A673 (cell line): ENCODE results near the gene BANP.

Source experiments
- EZH2 ChIP-seq: fragments of 200-600 bp; sonication (generic); IDR thresholded peaks from 2 replicates; pipeline ENCODE4 v1.6.1; 2017; ENCODE audit warnings: borderline replicate concordance, low read depth, mild to moderate bottlenecking, mixed read lengths, antibody characterized with exemption, low read length; ENCODE audit not compliant: poor library complexity, severe bottlenecking
- TF ChIP-seq, protein P1 (sequence below): fragments of 300-800, 200-600 bp; sonication (generic); conservative IDR thresholded peaks from 2 replicates; pipeline ENCODE4 v1.5.1; 2017; ENCODE audit warnings: low read depth, mild to moderate bottlenecking, antibody characterized with exemption, low read length, moderate library complexity, mixed read lengths

DNA sequence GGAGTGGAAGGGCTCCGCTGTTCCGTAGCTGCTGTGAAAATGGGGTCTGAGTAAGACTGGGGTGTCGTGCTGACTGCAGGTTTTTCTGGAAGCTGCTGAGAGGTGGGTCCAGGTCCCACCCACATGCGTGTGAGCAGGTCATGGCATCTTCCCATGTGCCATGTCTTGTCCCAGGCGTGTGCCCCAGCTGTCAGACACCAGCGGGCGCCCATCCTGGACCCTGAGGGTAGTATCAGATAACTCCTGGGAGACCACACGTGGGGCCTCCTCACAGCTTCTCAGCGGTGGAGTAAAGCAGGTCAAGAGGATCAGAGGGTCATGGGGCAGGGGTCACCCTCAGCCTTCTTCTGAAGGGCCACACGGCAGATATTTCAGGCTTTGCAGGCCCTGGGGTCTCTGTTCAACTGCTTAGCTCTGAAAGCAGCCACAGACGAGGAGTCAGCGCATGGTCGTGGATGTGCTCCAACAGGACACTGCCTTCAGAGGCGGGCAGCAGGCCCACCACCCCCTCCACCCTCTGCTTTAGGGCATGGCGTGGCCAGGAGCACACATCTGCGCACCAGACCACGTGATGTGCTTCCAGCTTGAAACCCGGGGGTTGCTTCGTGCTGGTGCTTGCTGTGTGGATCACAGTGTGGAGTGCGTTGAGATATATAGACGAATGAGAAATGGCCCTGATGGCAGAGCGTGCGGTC lies 68.7 kb downstream of the BANP start:
- TF ChIP-seq, protein P1, sequence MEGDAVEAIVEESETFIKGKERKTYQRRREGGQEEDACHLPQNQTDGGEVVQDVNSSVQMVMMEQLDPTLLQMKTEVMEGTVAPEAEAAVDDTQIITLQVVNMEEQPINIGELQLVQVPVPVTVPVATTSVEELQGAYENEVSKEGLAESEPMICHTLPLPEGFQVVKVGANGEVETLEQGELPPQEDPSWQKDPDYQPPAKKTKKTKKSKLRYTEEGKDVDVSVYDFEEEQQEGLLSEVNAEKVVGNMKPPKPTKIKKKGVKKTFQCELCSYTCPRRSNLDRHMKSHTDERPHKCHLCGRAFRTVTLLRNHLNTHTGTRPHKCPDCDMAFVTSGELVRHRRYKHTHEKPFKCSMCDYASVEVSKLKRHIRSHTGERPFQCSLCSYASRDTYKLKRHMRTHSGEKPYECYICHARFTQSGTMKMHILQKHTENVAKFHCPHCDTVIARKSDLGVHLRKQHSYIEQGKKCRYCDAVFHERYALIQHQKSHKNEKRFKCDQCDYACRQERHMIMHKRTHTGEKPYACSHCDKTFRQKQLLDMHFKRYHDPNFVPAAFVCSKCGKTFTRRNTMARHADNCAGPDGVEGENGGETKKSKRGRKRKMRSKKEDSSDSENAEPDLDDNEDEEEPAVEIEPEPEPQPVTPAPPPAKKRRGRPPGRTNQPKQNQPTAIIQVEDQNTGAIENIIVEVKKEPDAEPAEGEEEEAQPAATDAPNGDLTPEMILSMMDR: no peak
- no peak for TF ChIP-seq EZH2
